HG03575 (cell line): ENCODE results near the gene GYPC.

Experiments
- ATAC-seq: cut with Tn5 transposase; IDR thresholded peaks from one replicate; pipeline ENCODE4 v1.9.1; 2021; ENCODE audit not compliant: unreplicated experiment, insufficient number of reproducible peaks, low FRiP score; ENCODE audit errors: extremely low read depth

GYPC gene

GRCh38 chr2:126717928-126718327 lies 62.0 kb downstream of the GYPC start:
- no peak for ATAC-seq

GRCh38 chr2:126719191-126719832 lies 63.4 kb downstream of the GYPC start:
- ATAC-seq, result no peak

GRCh38 chr2:126719833-126720351 lies 63.9 kb downstream of the GYPC start:
- ATAC-seq, result no peak

GRCh38 chr2:126720638-126721037 lies 64.7 kb downstream of the GYPC start:
- no peak for ATAC-seq

GRCh38 chr2:126722081-126722480 lies 66.1 kb downstream of the GYPC start:
- ATAC-seq, result no peak

GRCh38 chr2:126722546-126722945 lies 66.6 kb downstream of the GYPC start:
- no peak for ATAC-seq

GRCh38 chr2:126723281-126723815 lies 67.4 kb downstream of the GYPC start:
- ATAC-seq, result no peak

GRCh38 chr2:126725580-126725979 lies 69.6 kb downstream of the GYPC start:
- no peak for ATAC-seq

GRCh38 chr2:126729896-126730295 lies 73.9 kb downstream of the GYPC start:
- no peak for ATAC-seq

- no peak for ATAC-seq
These were observed 74.7 kb downstream of the GYPC start for GRCh38 chr2:126730655-126731054.

- ATAC-seq, result no peak
These were observed 75.4 kb downstream of the GYPC start for GRCh38 chr2:126731353-126731752.

- ATAC-seq, result no peak
These were observed 76.8 kb downstream of the GYPC start for GRCh38 chr2:126732682-126733245.

- ATAC-seq, result no peak
These were observed 77.8 kb downstream of the GYPC start for GRCh38 chr2:126733795-126734194.

- ATAC-seq, result no peak
These were observed 80.3 kb downstream of the GYPC start for GRCh38 chr2:126736133-126736874.

- no peak for ATAC-seq
These were observed 83.2 kb downstream of the GYPC start for GRCh38 chr2:126739141-126739540.

GRCh38 chr2:126744640-126745039 lies 88.7 kb downstream of the GYPC start:
- ATAC-seq, result no peak
